D721Med (cell line): ENCODE data around the gene GPR39.
"Not testable (repeated sequence)": the region's sequence is repeated elsewhere in the genome, so short reads cannot be mapped to it uniquely, and the experiment has no call there.

ENCODE experiments used
- DNase-seq: peaks from one replicate; pipeline ENCODE4 v3.0.0; 2011; ENCODE audit warnings: low spot score; ENCODE audit not compliant: insufficient read length
- FAIRE-seq: peaks from 2 replicates; lab custom pipeline; 2011; peaks lifted over from hg19 to GRCh38; lab: Jason Lieb, UNC
- TF ChIP-seq, protein P1 (sequence below): IDR thresholded peaks from 2 replicates; pipeline ENCODE4 v1.5.1; 2012; ENCODE audit warnings: mild to moderate bottlenecking, control low read depth; ENCODE audit not compliant: insufficient read depth; ENCODE audit errors: missing control alignments

Gene GPR39

DNA sequence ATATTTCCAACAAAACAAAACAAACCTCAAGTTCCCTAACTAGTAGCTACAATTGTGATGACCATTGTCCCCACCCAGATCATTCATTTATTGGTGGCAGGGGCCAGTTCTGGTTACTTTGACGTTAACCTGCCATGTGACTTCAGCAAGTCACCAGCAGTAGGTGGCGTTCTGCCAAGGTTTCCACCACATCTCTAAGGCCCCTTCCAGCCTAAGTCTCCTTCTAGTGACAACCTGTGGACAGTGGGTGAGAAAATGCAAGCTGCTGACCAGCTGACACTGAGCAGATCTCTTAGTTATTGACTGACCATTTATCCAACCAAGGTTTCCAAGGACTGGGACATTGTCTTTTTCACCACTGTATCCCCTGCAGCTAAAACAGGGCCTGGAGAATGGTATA, 98.4 kb downstream of the GPR39 start:
- FAIRE-seq, result no peak
- TF ChIP-seq, protein P1, sequence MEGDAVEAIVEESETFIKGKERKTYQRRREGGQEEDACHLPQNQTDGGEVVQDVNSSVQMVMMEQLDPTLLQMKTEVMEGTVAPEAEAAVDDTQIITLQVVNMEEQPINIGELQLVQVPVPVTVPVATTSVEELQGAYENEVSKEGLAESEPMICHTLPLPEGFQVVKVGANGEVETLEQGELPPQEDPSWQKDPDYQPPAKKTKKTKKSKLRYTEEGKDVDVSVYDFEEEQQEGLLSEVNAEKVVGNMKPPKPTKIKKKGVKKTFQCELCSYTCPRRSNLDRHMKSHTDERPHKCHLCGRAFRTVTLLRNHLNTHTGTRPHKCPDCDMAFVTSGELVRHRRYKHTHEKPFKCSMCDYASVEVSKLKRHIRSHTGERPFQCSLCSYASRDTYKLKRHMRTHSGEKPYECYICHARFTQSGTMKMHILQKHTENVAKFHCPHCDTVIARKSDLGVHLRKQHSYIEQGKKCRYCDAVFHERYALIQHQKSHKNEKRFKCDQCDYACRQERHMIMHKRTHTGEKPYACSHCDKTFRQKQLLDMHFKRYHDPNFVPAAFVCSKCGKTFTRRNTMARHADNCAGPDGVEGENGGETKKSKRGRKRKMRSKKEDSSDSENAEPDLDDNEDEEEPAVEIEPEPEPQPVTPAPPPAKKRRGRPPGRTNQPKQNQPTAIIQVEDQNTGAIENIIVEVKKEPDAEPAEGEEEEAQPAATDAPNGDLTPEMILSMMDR, result no peak
- no peak for DNase-seq

DNA sequence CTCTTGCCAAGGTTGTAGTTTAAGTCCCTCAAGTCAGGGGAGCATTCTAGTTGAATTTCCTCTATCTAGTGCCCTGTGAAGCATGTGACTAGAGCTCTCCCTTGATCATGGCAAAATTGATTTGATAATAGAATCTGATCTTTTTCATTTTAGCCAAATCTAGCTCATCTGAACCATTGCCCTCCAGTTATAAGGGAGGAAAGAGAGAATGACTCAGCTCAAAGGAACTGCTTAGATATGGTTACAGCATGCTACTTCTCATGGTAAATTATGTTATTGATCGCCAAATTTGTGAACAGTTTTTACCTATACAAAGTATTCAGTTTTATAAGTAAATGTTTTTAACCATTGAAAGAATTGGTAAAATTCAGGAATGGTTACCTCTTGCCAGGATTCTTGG, 100.8 kb downstream of the GPR39 start:
- TF ChIP-seq, protein P1, result no peak
- DNase-seq (no peak), FAIRE-seq (no peak)

DNA sequence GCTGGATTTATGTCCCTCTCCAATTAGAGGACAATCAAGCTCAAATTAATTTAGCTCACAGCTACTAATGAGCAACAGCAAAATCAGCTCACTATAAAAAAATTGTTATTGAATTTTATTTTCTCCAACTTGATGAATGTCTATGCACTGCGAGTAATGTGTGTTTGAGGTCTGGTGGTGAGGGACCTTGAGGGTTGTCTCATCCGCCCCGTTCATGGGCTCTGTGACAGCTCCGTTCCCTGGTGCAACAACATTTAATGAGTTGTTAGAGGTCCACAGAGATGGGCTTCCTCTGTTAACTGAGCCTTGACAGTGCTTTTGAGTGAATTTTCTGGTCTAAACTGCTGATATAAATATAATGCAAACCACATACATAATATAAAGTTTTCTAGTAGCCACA, 101.7 kb downstream of the GPR39 start:
- DNase-seq (no peak), FAIRE-seq (no peak)
- TF ChIP-seq, protein P1, result no peak

DNA sequence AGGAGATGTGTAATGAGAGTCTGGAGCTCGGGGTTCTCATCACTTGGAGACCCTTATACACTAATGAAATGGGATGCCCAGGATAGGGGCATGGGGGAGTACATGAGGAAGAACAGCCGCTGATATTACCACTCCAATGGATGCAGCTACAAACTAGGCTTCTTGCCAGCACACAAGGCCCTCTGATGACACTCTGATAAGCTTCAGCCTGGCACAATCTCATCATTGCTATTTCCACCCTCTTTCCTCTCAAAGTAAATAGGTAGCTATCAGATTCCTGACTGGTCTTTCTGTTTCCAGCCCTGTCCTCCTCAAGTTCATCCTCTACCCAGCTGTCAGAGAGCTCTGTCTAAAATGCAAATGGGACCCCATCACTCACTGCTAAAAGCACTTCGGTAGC, 103.0 kb downstream of the GPR39 start:
- FAIRE-seq (no peak), DNase-seq (no peak)
- TF ChIP-seq, protein P1, result no peak

DNA sequence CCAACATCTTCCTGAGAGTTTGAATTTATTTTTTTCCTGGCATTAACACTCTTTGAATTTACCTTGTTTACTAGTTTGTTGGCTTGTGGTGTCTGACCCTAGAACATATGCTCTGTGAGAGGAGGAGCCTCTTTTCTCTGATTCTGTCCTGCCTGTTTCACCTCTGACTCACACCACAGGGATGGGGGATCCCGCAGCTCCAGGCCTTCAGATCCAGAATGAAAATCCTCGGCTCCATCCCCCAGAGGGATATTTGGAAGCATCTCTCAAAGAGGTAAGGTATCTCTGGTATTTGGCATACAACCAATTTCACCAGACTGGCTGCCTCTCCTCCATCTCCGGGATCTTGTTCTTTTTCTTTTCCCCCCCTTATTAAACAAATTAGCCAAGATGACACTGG, 104.7 kb downstream of the GPR39 start:
- TF ChIP-seq, protein P1, result no peak
- DNase-seq, result no peak
- FAIRE-seq, result no peak

DNA sequence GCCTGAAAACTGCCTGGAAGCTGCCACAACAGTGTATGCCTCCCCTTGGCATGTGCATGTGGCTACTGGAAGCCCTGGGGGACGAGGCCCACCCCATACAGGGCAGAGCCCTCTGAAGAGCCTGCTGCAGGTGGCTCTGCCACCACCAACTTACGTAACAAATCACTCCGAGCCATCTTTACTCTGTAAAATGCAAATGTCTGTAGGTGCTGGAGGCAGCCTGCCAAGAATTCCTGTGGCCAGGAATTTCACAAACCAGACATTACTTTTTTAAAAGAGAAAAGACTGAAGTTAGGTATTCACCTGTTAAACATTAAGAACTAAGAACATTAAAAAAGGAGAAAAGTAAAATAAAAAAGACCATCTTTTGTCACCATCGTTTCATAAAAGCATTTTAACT, 106.3 kb downstream of the GPR39 start:
- DNase-seq (no peak), FAIRE-seq (no peak)
- TF ChIP-seq, protein P1, result no peak

DNA sequence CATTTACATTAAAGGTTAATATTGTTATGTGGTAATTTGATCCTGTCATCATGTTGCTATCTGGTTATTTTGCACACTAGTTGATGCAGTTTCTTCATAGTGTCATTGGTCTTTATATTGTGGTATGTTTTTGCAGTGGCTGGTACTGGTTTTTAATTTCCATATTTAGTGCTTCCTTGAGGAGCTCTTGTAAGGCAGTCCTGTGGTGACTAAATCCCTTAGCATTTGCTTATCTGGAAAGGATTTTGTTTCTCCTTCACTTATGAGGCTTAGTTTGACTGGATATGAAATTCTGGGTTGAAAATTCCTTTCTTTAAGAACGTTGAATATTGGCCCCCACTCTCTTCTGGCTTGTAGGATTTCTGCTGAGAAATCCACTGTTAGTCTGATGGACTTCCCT, 120.5 kb downstream of the GPR39 start:
- DNase-seq, FAIRE-seq: not testable (repeated sequence)

DNA sequence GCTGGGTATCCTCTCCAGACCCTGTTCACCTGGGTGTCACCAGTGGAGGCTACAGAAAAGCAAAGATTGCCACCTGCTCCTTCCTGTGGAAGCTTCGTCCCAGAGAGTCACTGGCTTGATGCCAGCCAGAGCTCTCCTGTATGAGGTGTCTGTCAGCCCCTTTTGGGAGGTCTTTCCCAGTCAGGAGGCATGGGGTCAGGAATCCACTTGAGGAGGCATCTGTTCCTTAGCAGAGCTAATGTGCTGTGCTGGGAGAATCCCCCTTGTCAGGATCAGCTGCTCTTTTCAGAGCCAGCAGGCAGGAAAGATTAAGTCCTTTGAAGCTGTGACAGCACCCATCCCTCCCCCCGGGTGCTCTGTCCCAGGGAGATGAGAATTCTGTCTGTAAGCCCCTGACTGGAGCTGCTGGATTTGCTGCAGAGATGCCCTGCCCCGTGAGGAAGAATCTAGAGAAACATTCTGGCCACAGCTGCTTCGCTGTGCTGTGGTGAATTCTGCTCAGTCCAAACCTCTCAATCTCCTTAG, 121.8 kb downstream of the GPR39 start:
- no peak for DNase-seq
- FAIRE-seq, result no peak
- TF ChIP-seq, protein P1, result no peak
